ENCODE results near the gene PDGFD.

GRCh38 chr11:104104664-104105063 lies 59.3 kb downstream of the PDGFD start:
- TF ChIP-seq POLR2A (IDR thresholded peaks at IDR 0.05; ENCODE audit: low read depth, low read length) (no peak), POLR2AphosphoS5 (IDR thresholded peaks at IDR 0.05; ENCODE audit: low read depth, low read length) (no peak)

All from GM12892 (cell line).